HEK293 (cell line): ENCODE measurements around the gene LPCAT2.

Source experiments
- CTCF ChIA-PET: fragments of 350-600 bp; formaldehyde crosslinking; extraction: SDS; loops from one replicate; lab custom pipeline; 2021; ENCODE audit warnings: antibody characterized with exemption; lab: Yijun Ruan, JAX
- POLR2A ChIA-PET: fragments of 300-600 bp; formaldehyde crosslinking; extraction: SDS; loops from one replicate; lab custom pipeline; 2020; ENCODE audit warnings: antibody characterized with exemption, inconsistent platforms; lab: Yijun Ruan, JAX
- H3K27ac ChIP-seq: fragments of 200-500 bp; sonication (Bioruptor generic); 2 replicates; pipeline ENCODE4 v1.5.1; 2014; ENCODE audit warnings: low read depth, low read length, control low read depth, inconsistent platforms; ENCODE audit errors: extremely low read depth
- H3K36me3 ChIP-seq, 2 experiments: fragments of 200-500 bp in 1 of 2; sonication (Bioruptor generic) in 1 of 2; 1 replicate in 1 of 2; 2 replicates in 1 of 2; pipeline ENCODE4 v1.5.1; 2014 to 2017; ENCODE audit warnings: inconsistent platforms in 2 of 2, low read length in 2 of 2; ENCODE audit not compliant: control insufficient read depth in 2 of 2, insufficient read depth in 1 of 2
- H3K4me1 ChIP-seq: fragments of 200-500 bp; sonication (Bioruptor generic); 2 replicates; pipeline ENCODE4 v1.5.1; 2014; ENCODE audit warnings: mild to moderate bottlenecking, low read length, inconsistent platforms; ENCODE audit not compliant: control insufficient read depth, insufficient read depth
- H3K4me3 ChIP-seq: 2 replicates; pipeline ENCODE4 v1.5.1; 2011; ENCODE audit warnings: low read depth, mild to moderate bottlenecking, control low read depth, low read length, moderate library complexity
- H3K9me3 ChIP-seq: fragments of 200-500 bp; sonication (Bioruptor generic); 2 replicates; pipeline ENCODE4 v1.5.1; 2014; ENCODE audit warnings: low read depth, low read length, inconsistent platforms; ENCODE audit not compliant: control insufficient read depth, insufficient read depth
- GFI1B ChIP-seq: fragments of 450-650 bp; formaldehyde crosslinking; IDR thresholded peaks from 2 replicates; pipeline ENCODE4 v1.5.1; 2016; ENCODE audit warnings: missing biosample characterization, missing genetic modification characterization
- HOXD13 ChIP-seq: sonication (generic); formaldehyde crosslinking; IDR thresholded peaks from 2 replicates; pipeline ENCODE4 v1.8.0; 2022; ENCODE audit warnings: missing genetic modification reagents, borderline replicate concordance
- KLF10 ChIP-seq: fragments of 450-650 bp; IDR thresholded peaks from 2 replicates; pipeline ENCODE4 v1.5.1; 2018; ENCODE audit warnings: missing biosample characterization, mild to moderate bottlenecking, missing genetic modification characterization
- PATZ1 ChIP-seq: fragments of 450-650 bp; formaldehyde crosslinking; IDR thresholded peaks from 2 replicates; pipeline ENCODE4 v1.5.1; 2016; ENCODE audit warnings: missing biosample characterization, missing genetic modification characterization
- REST ChIP-seq: fragments of 450-650 bp; formaldehyde crosslinking; IDR thresholded peaks from 2 replicates; pipeline ENCODE4 v1.5.1; 2016; ENCODE audit warnings: missing biosample characterization, missing genetic modification characterization
- ZBTB1 ChIP-seq: fragments of 450-650 bp; formaldehyde crosslinking; IDR thresholded peaks from 2 replicates; pipeline ENCODE4 v1.5.1; 2016; ENCODE audit warnings: missing biosample characterization, missing genetic modification characterization
- ZBTB10 ChIP-seq: fragments of 450-650 bp; formaldehyde crosslinking; IDR thresholded peaks from 2 replicates; pipeline ENCODE4 v1.5.1; 2016; ENCODE audit warnings: missing biosample characterization, missing genetic modification characterization
- ZBTB20 ChIP-seq: fragments of 450-650 bp; formaldehyde crosslinking; IDR thresholded peaks from 2 replicates; pipeline ENCODE4 v1.5.1; 2016; ENCODE audit warnings: missing biosample characterization, missing genetic modification characterization
- ZBTB44 ChIP-seq: fragments of 450-650 bp; IDR thresholded peaks from 2 replicates; pipeline ENCODE4 v1.5.1; 2018; ENCODE audit warnings: missing biosample characterization, mild to moderate bottlenecking, missing genetic modification characterization
- ZNF138 ChIP-seq: fragments of 450-650 bp; formaldehyde crosslinking; IDR thresholded peaks from 2 replicates; pipeline ENCODE4 v1.5.1; 2016; ENCODE audit warnings: missing biosample characterization, missing genetic modification characterization, borderline replicate concordance
- ZNF18 ChIP-seq: fragments of 450-650 bp; formaldehyde crosslinking; IDR thresholded peaks from 2 replicates; pipeline ENCODE4 v1.5.1; 2016; ENCODE audit warnings: missing biosample characterization, missing genetic modification characterization
- ZNF623 ChIP-seq: fragments of 450-650 bp; formaldehyde crosslinking; IDR thresholded peaks from 2 replicates; pipeline ENCODE4 v1.5.1; 2016; ENCODE audit warnings: missing biosample characterization, missing genetic modification characterization
- ZNF658 ChIP-seq: fragments of 450-650 bp; formaldehyde crosslinking; IDR thresholded peaks from 2 replicates; pipeline ENCODE4; 2016; ENCODE audit warnings: missing biosample characterization, missing genetic modification characterization
- ZNF843 ChIP-seq: fragments of 450-650 bp; formaldehyde crosslinking; IDR thresholded peaks from 2 replicates; pipeline ENCODE4 v1.5.1; 2016; ENCODE audit warnings: missing biosample characterization, missing genetic modification characterization

The LPCAT2 gene

GRCh38 chr16:55464375-55464774 lies 44.5 kb upstream of the LPCAT2 start:
- TF ChIP-seq ZNF138 (tag by site-specific recombination), result no peak
- TF ChIP-seq REST (tag by site-specific recombination), result no peak
- TF ChIP-seq PATZ1 (tag by site-specific recombination), result no peak
- no peak for TF ChIP-seq ZBTB1 (tag by site-specific recombination)
- no peak for TF ChIP-seq ZNF843 (tag by site-specific recombination)
- TF ChIP-seq ZBTB44 (tag by site-specific recombination), result no peak
- no peak for TF ChIP-seq ZNF658 (tag by site-specific recombination)
- TF ChIP-seq KLF10 (tag by site-specific recombination), result no peak
- no peak for TF ChIP-seq ZBTB10 (tag by site-specific recombination)
- TF ChIP-seq HOXD13 (CRISPR knock-in tag), result no peak
- TF ChIP-seq GFI1B, result no peak
- no peak for TF ChIP-seq ZNF623 (tag by site-specific recombination)
- no peak for TF ChIP-seq ZNF18
- TF ChIP-seq ZBTB20 (tag by site-specific recombination), result no peak
- no peaks in the 10 kb centered on the region for H3K36me3 ChIP-seq
- no peak overlapping the region for H3K4me3 ChIP-seq
- no peaks in the 10 kb centered on the region for H3K4me1 ChIP-seq
- H3K9me3 ChIP-seq, result no peaks in the 10 kb centered on the region
- no peak overlapping the region for H3K27ac ChIP-seq
- POLR2A ChIA-PET, result interaction anchor here (1.6 kb wide), 1 partner anchor 240 kb away, joined by 4 read pairs; no protein-coding TSS in a partner anchor
- CTCF ChIA-PET, result interaction anchor here (0.5 to 14.4 kb wide), 87 partner anchors 8 to 1917 kb away, joined by 3 to 407 read pairs (median 4); partner anchors contain the start of genes IRX6 and MMP2
